Measurements from ENCODE around the gene COL26A1.

COL26A1 gene

DNA sequence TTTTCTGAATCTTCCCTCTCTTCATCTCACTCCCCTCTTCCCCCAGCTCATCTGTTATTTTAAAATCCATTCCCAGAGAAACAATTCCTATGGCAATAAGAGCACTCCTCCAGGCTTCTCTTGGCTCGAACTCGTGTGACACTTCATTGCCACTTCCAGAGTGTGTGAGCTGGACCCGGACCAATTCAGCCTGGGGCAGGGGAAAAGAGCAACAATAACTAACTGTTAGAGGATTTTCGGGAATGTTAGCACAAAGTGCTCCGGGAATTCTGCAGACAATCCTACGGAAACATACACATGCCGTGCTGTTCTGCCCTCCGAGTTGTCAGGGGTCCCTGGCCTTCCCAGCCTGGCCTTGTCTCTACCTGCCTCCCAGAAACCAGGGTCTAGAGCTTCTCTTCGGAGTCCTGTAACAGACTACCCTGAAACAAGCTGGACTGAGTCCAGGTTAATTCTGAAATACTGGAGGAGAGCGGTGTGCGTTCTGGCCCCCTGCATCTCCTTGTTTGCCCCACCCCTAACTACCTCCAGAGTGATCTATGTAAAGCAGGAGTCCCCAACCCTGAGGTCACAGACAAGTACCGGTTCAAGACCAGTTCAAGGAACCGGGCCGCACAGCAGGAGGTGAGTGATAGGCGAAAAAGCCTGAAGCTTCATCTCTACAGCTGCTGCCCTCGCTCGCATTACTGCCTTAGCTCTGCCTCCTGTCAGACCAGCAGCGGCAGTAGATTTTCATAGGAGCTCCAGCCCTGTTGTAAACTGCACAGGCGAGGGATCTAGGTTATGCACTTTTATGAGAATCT is 11.3 kb downstream of the COL26A1 start:
- H4K8ac ChIP-seq (ENCODE audit: low read depth, low read length), result no peak overlapping the region
- peak; percentile 63 for DNase-seq
- H2BK5ac ChIP-seq (ENCODE audit: low read length), result no peak overlapping the region
- H3K18ac ChIP-seq (ENCODE audit: low read length), result no peak overlapping the region
- no peak overlapping the region for H2BK15ac ChIP-seq (replicated peaks; ENCODE audit: low read depth)
- H3K79me1 ChIP-seq (ENCODE audit: low read length), result peaks cover 8% of the 10 kb centered on the region
- no peak overlapping the region for H2AK5ac ChIP-seq (ENCODE audit: low read length)
- H4K5ac ChIP-seq (ENCODE audit: low read length), result no peak overlapping the region
- H3K4ac ChIP-seq (ENCODE audit: low read depth, low read length), result no peak overlapping the region
- peak overlapping the region; percentile 22 for H3K56ac ChIP-seq (ENCODE audit: low read length)
- H3K4me1 ChIP-seq (ENCODE audit: control insufficient read depth, low read depth, low read length), result no peaks in the 10 kb centered on the region
- peaks cover 10% of the 10 kb centered on the region for H3K79me2 ChIP-seq (ENCODE audit: control insufficient read depth, insufficient read depth, low read length)
- H3K4me3 ChIP-seq (ENCODE audit: low read length), result no peak overlapping the region
- WGBS (ENCODE audit: extremely low coverage, insufficient coverage, low lambda C conversion rate), result no CpG with 5 or more reads among the region's 19 CpGs
- no peak overlapping the region for H3K4me2 ChIP-seq (ENCODE audit: low read length)
- peak overlapping the region; percentile 48 for H3K23ac ChIP-seq (ENCODE audit: low read length)
- no peak overlapping the region for H2BK120ac ChIP-seq (ENCODE audit: low read depth, low read length)
- H3K27ac ChIP-seq (ENCODE audit: low read depth, low read length), result peak overlapping the region; percentile 22
- no peaks in the 10 kb centered on the region for H3K36me3 ChIP-seq (ENCODE audit: control insufficient read depth, insufficient read depth, low read length)
- H3K27me3 ChIP-seq (ENCODE audit: insufficient read depth, low read length, poor library complexity), result no peaks in the 10 kb centered on the region
- H3K9ac ChIP-seq (ENCODE audit: low read length), result no peak overlapping the region

DNA sequence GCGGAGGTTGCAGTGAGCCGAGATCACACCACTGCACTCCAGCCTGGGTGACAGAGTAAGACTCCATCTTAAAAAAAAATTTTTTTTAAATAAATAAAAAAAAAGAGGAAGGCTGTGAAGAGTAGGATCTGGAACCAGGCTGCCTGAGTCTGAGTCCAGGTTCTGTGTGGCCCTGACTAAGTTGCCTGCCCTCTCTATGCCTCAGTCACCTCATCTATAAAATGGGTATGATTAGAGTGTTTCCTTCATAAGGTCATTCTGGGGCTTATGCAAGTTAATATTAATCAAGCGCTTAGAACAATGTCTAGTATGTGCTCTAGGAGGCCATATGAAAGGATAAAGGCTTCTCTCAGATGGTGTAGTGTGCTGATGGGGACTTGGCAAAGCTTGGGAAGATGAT is 12.3 kb downstream of the COL26A1 start:
- Histone ChIP-seq H3K4me1 (ENCODE audit: control insufficient read depth, low read depth, low read length) (peaks cover 2% of the 10 kb centered on the region), H3K23ac (ENCODE audit: low read length) (no peak overlapping the region), H2BK5ac (ENCODE audit: low read length) (no peak overlapping the region), H4K8ac (ENCODE audit: low read depth, low read length) (no peak overlapping the region), H3K79me2 (ENCODE audit: control insufficient read depth, insufficient read depth, low read length) (peaks cover 10% of the 10 kb centered on the region), H2AK5ac (ENCODE audit: low read length) (no peak overlapping the region), H3K27ac (ENCODE audit: low read depth, low read length) (no peak overlapping the region), H3K56ac (ENCODE audit: low read length) (no peak overlapping the region), H3K4ac (ENCODE audit: low read depth, low read length) (no peak overlapping the region), H3K79me1 (ENCODE audit: low read length) (peaks cover 8% of the 10 kb centered on the region), H3K9ac (ENCODE audit: low read length) (no peak overlapping the region), H3K36me3 (ENCODE audit: control insufficient read depth, insufficient read depth, low read length) (no peaks in the 10 kb centered on the region), H4K5ac (ENCODE audit: low read length) (no peak overlapping the region), H3K27me3 (ENCODE audit: insufficient read depth, low read length, poor library complexity) (no peaks in the 10 kb centered on the region), H3K4me3 (ENCODE audit: low read length) (no peak overlapping the region), H3K18ac (ENCODE audit: low read length) (no peak overlapping the region), H2BK120ac (ENCODE audit: low read depth, low read length) (no peak overlapping the region), H2BK15ac (replicated peaks; ENCODE audit: low read depth) (no peak overlapping the region), H3K4me2 (ENCODE audit: low read length) (no peak overlapping the region)
- no peak for DNase-seq
- no CpG with 5 or more reads among the region's 3 CpGs for WGBS (ENCODE audit: extremely low coverage, insufficient coverage, low lambda C conversion rate)

DNA sequence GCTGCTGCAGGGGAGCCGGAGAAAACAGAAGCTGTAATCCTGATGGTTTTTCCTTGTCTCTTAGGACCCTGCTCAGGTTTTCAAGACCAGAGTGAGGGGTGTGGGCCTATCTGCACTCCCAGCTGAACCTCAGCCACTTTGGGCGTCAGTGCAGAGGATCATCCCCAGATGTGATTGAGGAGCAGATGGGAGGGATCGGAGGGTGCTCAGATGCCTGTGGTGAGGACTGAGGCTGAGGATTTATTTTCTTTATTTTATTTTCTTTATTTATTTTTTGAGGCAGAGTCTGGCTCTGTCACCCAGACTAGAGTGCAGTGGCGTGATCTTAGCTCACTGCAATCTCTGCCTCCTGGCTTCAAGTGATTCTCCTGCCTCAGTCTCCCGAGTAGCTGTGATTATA is 13.9 kb downstream of the COL26A1 start:
- Histone ChIP-seq H3K4ac (ENCODE audit: low read depth, low read length) (no peak overlapping the region), H3K79me1 (ENCODE audit: low read length) (peaks cover 6% of the 10 kb centered on the region), H3K4me3 (ENCODE audit: low read length) (no peak overlapping the region), H3K23ac (ENCODE audit: low read length) (no peak overlapping the region), H2BK15ac (replicated peaks; ENCODE audit: low read depth) (no peak overlapping the region), H3K36me3 (ENCODE audit: control insufficient read depth, insufficient read depth, low read length) (no peaks in the 10 kb centered on the region), H3K27me3 (ENCODE audit: insufficient read depth, low read length, poor library complexity) (no peaks in the 10 kb centered on the region), H3K56ac (ENCODE audit: low read length) (peak overlapping the region; percentile 59), H3K4me1 (ENCODE audit: control insufficient read depth, low read depth, low read length) (peaks cover 2% of the 10 kb centered on the region), H3K9ac (ENCODE audit: low read length) (no peak overlapping the region), H3K18ac (ENCODE audit: low read length) (no peak overlapping the region), H4K8ac (ENCODE audit: low read depth, low read length) (no peak overlapping the region), H2BK5ac (ENCODE audit: low read length) (no peak overlapping the region), H2BK120ac (ENCODE audit: low read depth, low read length) (no peak overlapping the region), H4K5ac (ENCODE audit: low read length) (no peak overlapping the region), H2AK5ac (ENCODE audit: low read length) (no peak overlapping the region), H3K79me2 (ENCODE audit: control insufficient read depth, insufficient read depth, low read length) (peaks cover 6% of the 10 kb centered on the region), H3K4me2 (ENCODE audit: low read length) (no peak overlapping the region), H3K27ac (ENCODE audit: low read depth, low read length) (no peak overlapping the region)
- WGBS (ENCODE audit: extremely low coverage, insufficient coverage, low lambda C conversion rate), result no CpG with 5 or more reads among the region's 5 CpGs
- no peak for DNase-seq

DNA sequence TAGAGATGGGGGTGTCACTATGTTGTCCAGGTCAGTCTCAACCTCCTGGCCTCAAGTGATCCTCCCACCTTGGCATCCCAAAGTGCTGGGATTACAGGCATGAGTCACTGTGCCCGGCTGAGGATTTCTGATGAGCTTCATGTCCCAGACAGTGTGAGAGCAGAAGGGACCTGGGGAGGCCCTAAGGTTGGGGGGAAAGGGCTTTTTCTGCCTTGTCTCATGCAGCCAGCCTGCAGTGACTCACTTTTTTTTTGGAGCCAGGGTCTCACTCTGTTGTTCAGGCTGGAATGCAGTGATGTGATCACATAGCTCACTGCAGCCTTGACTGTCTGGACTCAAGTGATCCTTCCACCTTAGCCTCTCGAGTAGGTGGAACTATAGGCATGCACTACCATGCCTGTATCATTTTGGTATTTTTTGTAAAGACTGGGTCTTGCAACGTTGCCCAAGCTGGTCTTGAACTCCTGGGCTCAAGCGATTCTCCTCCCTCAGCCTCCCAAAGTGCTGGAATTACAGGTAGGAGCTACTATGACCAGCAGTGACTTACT is 14.6 kb downstream of the COL26A1 start:
- Histone ChIP-seq H3K4me2 (ENCODE audit: low read length) (no peak overlapping the region), H3K4me3 (ENCODE audit: low read length) (no peak overlapping the region), H3K36me3 (ENCODE audit: control insufficient read depth, insufficient read depth, low read length) (no peaks in the 10 kb centered on the region), H3K56ac (ENCODE audit: low read length) (peak overlapping the region; percentile 57), H3K18ac (ENCODE audit: low read length) (no peak overlapping the region), H3K9ac (ENCODE audit: low read length) (no peak overlapping the region), H3K27ac (ENCODE audit: low read depth, low read length) (no peak overlapping the region), H3K79me2 (ENCODE audit: control insufficient read depth, insufficient read depth, low read length) (peaks cover 4% of the 10 kb centered on the region), H2AK5ac (ENCODE audit: low read length) (no peak overlapping the region), H2BK120ac (ENCODE audit: low read depth, low read length) (no peak overlapping the region), H4K8ac (ENCODE audit: low read depth, low read length) (no peak overlapping the region), H3K4me1 (ENCODE audit: control insufficient read depth, low read depth, low read length) (peaks cover 2% of the 10 kb centered on the region), H3K23ac (ENCODE audit: low read length) (no peak overlapping the region), H2BK5ac (ENCODE audit: low read length) (no peak overlapping the region), H3K4ac (ENCODE audit: low read depth, low read length) (no peak overlapping the region), H2BK15ac (replicated peaks; ENCODE audit: low read depth) (no peak overlapping the region), H3K79me1 (ENCODE audit: low read length) (peaks cover 5% of the 10 kb centered on the region), H3K27me3 (ENCODE audit: insufficient read depth, low read length, poor library complexity) (no peaks in the 10 kb centered on the region), H4K5ac (ENCODE audit: low read length) (no peak overlapping the region)
- DNase-seq, result peak; percentile 71
- WGBS (ENCODE audit: extremely low coverage, insufficient coverage, low lambda C conversion rate), result no CpG with 5 or more reads among the region's 4 CpGs

DNA sequence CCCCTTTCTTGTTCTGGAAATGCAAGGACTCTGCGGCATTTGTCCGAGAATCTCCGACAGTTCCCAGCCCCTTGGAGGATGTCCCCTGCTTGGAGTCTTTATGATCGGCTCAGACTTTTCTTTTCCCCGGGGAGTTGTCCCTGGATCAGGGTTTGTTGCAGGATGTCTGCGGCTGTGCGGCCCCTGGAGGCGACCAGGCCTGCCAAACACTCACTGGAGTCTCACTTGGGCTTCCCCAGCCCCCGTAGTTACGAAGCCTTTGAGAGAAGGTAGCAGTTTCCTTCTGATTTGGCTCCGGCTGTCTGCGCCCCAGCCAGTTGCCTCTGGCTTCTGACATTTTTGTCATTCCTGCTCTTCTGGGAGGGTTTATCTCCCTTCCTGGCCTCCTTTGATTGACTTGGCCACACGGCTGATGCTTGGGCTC is 16.1 kb downstream of the COL26A1 start:
- H3K79me1 ChIP-seq (ENCODE audit: low read length), result peaks cover 5% of the 10 kb centered on the region
- H4K8ac ChIP-seq (ENCODE audit: low read depth, low read length), result peak overlapping the region; percentile 78
- peak overlapping the region; percentile 34 for H3K9ac ChIP-seq (ENCODE audit: low read length)
- no peak overlapping the region for H3K4me3 ChIP-seq (ENCODE audit: low read length)
- peak overlapping the region; percentile 87 for H3K4ac ChIP-seq (ENCODE audit: low read depth, low read length)
- no peak overlapping the region for H2BK15ac ChIP-seq (replicated peaks; ENCODE audit: low read depth)
- H3K27ac ChIP-seq (ENCODE audit: low read depth, low read length), result peak overlapping the region; percentile 66
- H3K4me1 ChIP-seq (ENCODE audit: control insufficient read depth, low read depth, low read length), result peaks cover 2% of the 10 kb centered on the region
- no peaks in the 10 kb centered on the region for H3K36me3 ChIP-seq (ENCODE audit: control insufficient read depth, insufficient read depth, low read length)
- peaks cover 4% of the 10 kb centered on the region for H3K79me2 ChIP-seq (ENCODE audit: control insufficient read depth, insufficient read depth, low read length)
- H3K18ac ChIP-seq (ENCODE audit: low read length), result peak overlapping the region; percentile 61
- H3K4me2 ChIP-seq (ENCODE audit: low read length), result no peak overlapping the region
- peak overlapping the region; percentile 28 for H3K56ac ChIP-seq (ENCODE audit: low read length)
- no peak overlapping the region for H3K23ac ChIP-seq (ENCODE audit: low read length)
- WGBS (ENCODE audit: extremely low coverage, insufficient coverage, low lambda C conversion rate), result no CpG with 5 or more reads among the region's 13 CpGs
- peak; percentile 98 for DNase-seq
- H4K5ac ChIP-seq (ENCODE audit: low read length), result no peak overlapping the region
- no peaks in the 10 kb centered on the region for H3K27me3 ChIP-seq (ENCODE audit: insufficient read depth, low read length, poor library complexity)
- no peak overlapping the region for H2AK5ac ChIP-seq (ENCODE audit: low read length)
- peak overlapping the region; percentile 56 for H2BK120ac ChIP-seq (ENCODE audit: low read depth, low read length)
- peak overlapping the region; percentile 1 for H2BK5ac ChIP-seq (ENCODE audit: low read length)

Measured in mesendoderm (in vitro differentiated cells).